H1 (cell line): ENCODE data around the gene ATP2C1. TPM values are rescaled to one million over a fixed set of nuclear protein-coding genes. Genes with fewer than 3 reads are reported as not detected.

Experiments
- CTCF ChIA-PET: fragments of 300-600 bp; sonication (Branson Sonifier 250); formaldehyde crosslinking; loops from one replicate; lab custom pipeline; 2021; ENCODE audit not compliant: partially characterized antibody; lab: Charles Lee
- POLR2A ChIA-PET: fragments of 300-600 bp; sonication (Branson Sonifier 250); formaldehyde crosslinking; loops from one replicate; lab custom pipeline; 2021; ENCODE audit warnings: inconsistent platforms; ENCODE audit not compliant: partially characterized antibody; lab: Charles Lee
- DNase-seq, 2 experiments: peaks; one replicate each; pipeline versions ENCODE4 v3.0.0 to v3.0.0-alpha.2; 2010 to 2022; ENCODE audit warnings: low spot score in 2 of 2, low read depth in 1 of 2, mixed read lengths in 1 of 2
- FAIRE-seq: peaks from 2 replicates; lab custom pipeline; 2011; peaks lifted over from hg19 to GRCh38; lab: Jason Lieb, UNC
- H2AFZ ChIP-seq: 2 replicates; pipeline ENCODE4 v1.8.1; 2012; ENCODE audit warnings: low read length, inconsistent platforms
- H2AK5ac ChIP-seq: 2 replicates; pipeline ENCODE4 v1.6.1; 2013; ENCODE audit warnings: low read depth, low read length
- H2BK120ac ChIP-seq: replicated peaks from 2 replicates; pipeline ENCODE3; 2013; ENCODE audit warnings: low read depth, low read length, inconsistent platforms
- H2BK12ac ChIP-seq: 2 replicates; pipeline ENCODE4 v1.6.1; 2013; ENCODE audit warnings: low read depth, low read length
- H2BK15ac ChIP-seq: 2 replicates; pipeline ENCODE4 v1.6.1; 2013; ENCODE audit warnings: low read length
- H2BK20ac ChIP-seq: 2 replicates; pipeline ENCODE4 v1.6.1; 2013; ENCODE audit warnings: low read length
- H2BK5ac ChIP-seq: 2 replicates; pipeline ENCODE4 v1.6.1; 2013; ENCODE audit warnings: low read depth, low read length
- H3K14ac ChIP-seq: 2 replicates; pipeline ENCODE4 v1.6.1; 2013; ENCODE audit warnings: inconsistent platforms; ENCODE audit not compliant: insufficient read length
- H3K18ac ChIP-seq: 2 replicates; pipeline ENCODE4 v1.6.1; 2013; ENCODE audit warnings: low read length; ENCODE audit errors: extremely low read depth
- H3K23ac ChIP-seq: 2 replicates; pipeline ENCODE4 v1.6.1; 2013; ENCODE audit warnings: inconsistent platforms; ENCODE audit not compliant: insufficient read length
- H3K23me2 ChIP-seq: 2 replicates; pipeline ENCODE4 v1.6.1; 2013; ENCODE audit warnings: low read depth, low read length
- H3K27ac ChIP-seq: 2 replicates; pipeline ENCODE4 v1.6.1; 2011; ENCODE audit warnings: low read depth, low read length, inconsistent platforms
- H3K27me3 ChIP-seq, 4 experiments: replicated peaks in 1 of 4; 1 replicate in 1 of 4; 2 replicates in 3 of 4; pipeline versions ENCODE4 v1.6.1 to v1.8.1; 2011 to 2013; ENCODE audit warnings: low read length in 3 of 4, mild to moderate bottlenecking in 3 of 4, inconsistent platforms in 2 of 4, mixed read lengths in 2 of 4, moderate library complexity in 1 of 4; ENCODE audit not compliant: control insufficient read depth in 3 of 4, insufficient read depth in 3 of 4; ENCODE audit errors: extremely low read depth in 1 of 4
- H3K36me3 ChIP-seq, 4 experiments: 2 replicates each; pipeline versions ENCODE4 v1.6.1 to v1.8.1; 2011 to 2013; ENCODE audit warnings: mild to moderate bottlenecking in 4 of 4, low read length in 3 of 4, moderate library complexity in 2 of 4, control low read depth in 1 of 4, inconsistent platforms in 1 of 4; ENCODE audit not compliant: insufficient read depth in 4 of 4, control insufficient read depth in 2 of 4
- H3K4ac ChIP-seq: replicated peaks from 2 replicates; pipeline ENCODE3; 2013; ENCODE audit warnings: low read length, low read depth, mixed read lengths, inconsistent platforms; ENCODE audit not compliant: insufficient read length
- H3K4me1 ChIP-seq, 4 experiments: replicated peaks in 1 of 4; 1 replicate in 1 of 4; 2 replicates in 3 of 4; pipeline versions ENCODE4 v1.6.1 to v1.8.1; 2011 to 2013; ENCODE audit warnings: low read length in 3 of 4, inconsistent platforms in 2 of 4, mixed read lengths in 1 of 4; ENCODE audit not compliant: insufficient read depth in 4 of 4, control insufficient read depth in 3 of 4
- H3K4me2 ChIP-seq, 2 experiments: 2 replicates each; pipeline versions ENCODE4 v1.6.1 to v1.8.1; 2011 to 2013; ENCODE audit warnings: low read depth in 2 of 2, low read length in 2 of 2, control low read depth in 1 of 2, inconsistent platforms in 1 of 2, mild to moderate bottlenecking in 1 of 2; ENCODE audit not compliant: insufficient read depth in 1 of 2
- H3K4me3 ChIP-seq, 4 experiments: fragments of 200-600, 300-600 bp in 1 of 4; sonication (generic), shearing (Covaris generic), sonication (Bioruptor Twin) in 1 of 4; 2 replicates each; pipeline versions ENCODE4 v1.5.1 to v1.8.1; 2011 to 2016; ENCODE audit warnings: low read length in 4 of 4, low read depth in 3 of 4, control low read depth in 2 of 4, inconsistent platforms in 2 of 4, mild to moderate bottlenecking in 2 of 4, mixed read lengths in 1 of 4, moderate library complexity in 1 of 4; ENCODE audit not compliant: insufficient read depth in 2 of 4; ENCODE audit errors: extremely low read depth in 1 of 4
- H3K56ac ChIP-seq: replicated peaks from 2 replicates; pipeline ENCODE3; 2013; ENCODE audit warnings: low read depth, mild to moderate bottlenecking, mixed read lengths, low read length, inconsistent platforms; ENCODE audit not compliant: insufficient read length
- H3K79me1 ChIP-seq: 2 replicates; pipeline ENCODE4 v1.6.1; 2013; ENCODE audit warnings: low read depth, low read length, control low read depth
- H3K79me2 ChIP-seq, 2 experiments: 2 replicates each; pipeline versions ENCODE4 v1.6.1 to v1.8.1; 2012 to 2013; ENCODE audit warnings: low read length in 2 of 2, mild to moderate bottlenecking in 2 of 2, inconsistent platforms in 1 of 2; ENCODE audit not compliant: insufficient read depth in 2 of 2, control insufficient read depth in 1 of 2
- H3K9ac ChIP-seq, 4 experiments: replicated peaks in 1 of 4; 1 replicate in 1 of 4; 2 replicates in 3 of 4; pipeline versions ENCODE4 v1.6.1 to v1.8.1; 2011 to 2013; ENCODE audit warnings: low read depth in 3 of 4, low read length in 3 of 4, control low read depth in 2 of 4, mild to moderate bottlenecking in 2 of 4, moderate library complexity in 2 of 4, inconsistent platforms in 1 of 4; ENCODE audit errors: extremely low read depth in 1 of 4
- H3K9me3 ChIP-seq, 2 experiments: 2 replicates each; pipeline versions ENCODE4 v1.6.1 to v1.8.1; 2012 to 2013; ENCODE audit warnings: mild to moderate bottlenecking in 2 of 2, moderate library complexity in 2 of 2, control low read depth in 1 of 2, inconsistent platforms in 1 of 2, low read depth in 1 of 2, low read length in 1 of 2, mixed read lengths in 1 of 2; ENCODE audit not compliant: insufficient read depth in 2 of 2
- H4K20me1 ChIP-seq, 2 experiments: replicated peaks in 1 of 2; 2 replicates each; pipeline versions ENCODE3 to v1.8.1; 2011 to 2013; ENCODE audit warnings: inconsistent platforms in 2 of 2, low read length in 2 of 2, mild to moderate bottlenecking in 1 of 2; ENCODE audit not compliant: insufficient read depth in 2 of 2, control insufficient read depth in 1 of 2
- H4K5ac ChIP-seq: 2 replicates; pipeline ENCODE4 v1.6.1; 2013; ENCODE audit warnings: low read length, low read depth, mixed read lengths, inconsistent platforms; ENCODE audit not compliant: insufficient read length
- H4K8ac ChIP-seq: 2 replicates; pipeline ENCODE4 v1.8.0; 2013; ENCODE audit warnings: mild to moderate bottlenecking, moderate library complexity, low read length, inconsistent platforms; ENCODE audit not compliant: insufficient read depth; ENCODE audit errors: extremely low read depth
- H4K91ac ChIP-seq: replicated peaks from 2 replicates; pipeline ENCODE3; 2013; ENCODE audit warnings: low read length, mixed read lengths, inconsistent platforms; ENCODE audit not compliant: insufficient read length
- ASH2L ChIP-seq: fragments of 200-600, 300-600 bp; sonication (generic); IDR thresholded peaks from one replicate; pipeline ENCODE4 v1.7.1; 2017; ENCODE audit warnings: low read length
- ATF2 ChIP-seq: IDR thresholded peaks from 2 replicates; pipeline ENCODE4 v1.6.1; 2012; ENCODE audit warnings: low read length, inconsistent platforms
- BACH1 ChIP-seq: IDR thresholded peaks from 2 replicates; pipeline ENCODE4 v1.6.1; 2012; ENCODE audit warnings: low read length, improper control_type of control experiment
- CBX5 ChIP-seq: fragments of 300-800, 300-1000 bp; sonication (generic); IDR thresholded peaks from 2 replicates; pipeline ENCODE4 v1.7.1; 2016; ENCODE audit warnings: antibody characterized with exemption, low read length, low read depth
- CHD2 ChIP-seq: IDR thresholded peaks from 2 replicates; pipeline ENCODE4 v1.6.1; 2012; ENCODE audit warnings: low read length, improper control_type of control experiment
- GABPA ChIP-seq: IDR thresholded peaks from 2 replicates; pipeline ENCODE4 v1.6.1; 2011; ENCODE audit warnings: mild to moderate bottlenecking, low read length, moderate library complexity, borderline replicate concordance; ENCODE audit not compliant: insufficient read depth
- HDAC6 ChIP-seq: IDR thresholded peaks from one replicate; pipeline ENCODE4 v1.7.1; 2012; ENCODE audit warnings: low read depth, mild to moderate bottlenecking, inconsistent platforms, low read length, moderate library complexity
- RXRA ChIP-seq: IDR thresholded peaks from 2 replicates; pipeline ENCODE4 v1.6.1; 2011; ENCODE audit warnings: low read depth, mild to moderate bottlenecking, low read length, moderate library complexity; ENCODE audit not compliant: insufficient read depth
- TAF1 ChIP-seq: IDR thresholded peaks from 2 replicates; pipeline ENCODE4 v1.6.1; 2011; ENCODE audit warnings: mild to moderate bottlenecking, low read depth, low read length
- TEAD4 ChIP-seq: IDR thresholded peaks from 2 replicates; pipeline ENCODE4 v1.6.1; 2012; ENCODE audit warnings: low read depth, low read length, inconsistent platforms, mixed read lengths
- YY1 ChIP-seq: IDR thresholded peaks from 2 replicates; pipeline ENCODE4 v1.6.1; 2011; ENCODE audit warnings: low read depth, mild to moderate bottlenecking, low read length
- WGBS, 2 experiments: shearing (Covaris generic) in 1 of 2; methylation state at CpG; one replicate each; pipeline versions ENCODE4 v1.1.6 to v1.1.7; 2013 to 2015; ENCODE audit warnings: low lambda C conversion rate in 2 of 2, mixed read lengths in 2 of 2, inconsistent platforms in 1 of 2, low coverage in 1 of 2, missing lambda C conversion rate in 1 of 2; ENCODE audit not compliant: insufficient replicate concordance in 2 of 2, insufficient coverage in 1 of 2, insufficient read length in 1 of 2; ENCODE audit errors: extremely low coverage in 1 of 2, missing lambda C conversion rate in 1 of 2; 5-methylcytosine and 5-hydroxymethylcytosine counted together
- polyA plus RNA-seq, 7 experiments: library from polyadenylated mRNA; depleted of rRNA in 3 of 7; stranded (reverse) in 5 of 7; unstranded in 2 of 7; fragments of >200 nt in 5 of 7; fragments of 200-250 nt in 2 of 7; gene quantifications; 1 replicate in 5 of 7; 2 replicates in 1 of 7; 4 replicates in 1 of 7; pipeline versions ENCODE4 v1.2.1 to v1.2.3, GENCODE V29; 2011 to 2013; ENCODE audit warnings: missing spikeins in 2 of 7, mixed read lengths in 2 of 7
- total RNA-seq: library from RNA; stranded (reverse); fragmentation: NEBNext Ultra II Directional; extraction: Animal tissue kit (Norgen Biotek cat#: 25700); gene quantifications from 2 replicates; pipeline ENCODE4 v1.2.1, GENCODE V29; 2021

ATP2C1 gene
- total and polyA plus RNA-seq, 2 of the 8 experiments (the other 6 are each of a cell fraction or from before 2014, with no cell fraction given) = 50.7 to 68.5 TPM

- Histone ChIP-seq H3K9ac (no peak overlapping the region), H3K18ac (no peak overlapping the region), H2BK20ac (no peak overlapping the region), H4K91ac (no peak overlapping the region), H3K9me3 (no peaks in the 10 kb centered on the region), H3K79me2 (no peaks in the 10 kb centered on the region), H4K8ac (no peak overlapping the region), H3K23me2 (no peaks in the 10 kb centered on the region; the same call in 1 of the 2 replicates), H4K20me1 (peaks cover 0 to 4% of the 10 kb centered on the region in 2 experiments), H3K4ac (no peak overlapping the region), H3K79me1 (0 out of 2 replicates have a peak, but pooled peaks cover 2% of the 10 kb centered on the region), H3K27me3 (no peaks in the 10 kb centered on the region), H2AFZ (no peak overlapping the region), H2BK15ac (no peak overlapping the region), H2BK12ac (no peak overlapping the region), H2BK5ac (no peak overlapping the region), H3K4me1 (peaks cover 0 to 3% (median 2%) of the 10 kb centered on the region in 4 experiments; a peak in 3 of 7 replicates), H3K36me3 (peaks cover 0 to 4% (median 2%) of the 10 kb centered on the region in 4 experiments; a peak in 5 of 8 replicates), H3K14ac (no peak overlapping the region), H3K4me2 (no peak overlapping the region), H3K23ac (no peak overlapping the region), H3K4me3 (no peak overlapping the region), H2BK120ac (no peak overlapping the region), H3K27ac (no peak overlapping the region), H4K5ac (no peak overlapping the region), H2AK5ac (no peak overlapping the region), H3K56ac (no peak overlapping the region)
- DNase-seq = no peak
- POLR2A ChIA-PET = no interaction called here
- WGBS, 2 experiments = 89% methylated on average over 2 of the region's 2 CpGs; no CpG with 5 or more reads in 1 of the 2 experiments
- CTCF ChIA-PET = interaction anchor here (1.0 to 1.1 kb wide), 3 partner anchors 215 to 698 kb away, joined by 3 read pairs; no protein-coding TSS in a partner anchor
- FAIRE-seq = no peak
- TF ChIP-seq ATF2 = no peak
- TF ChIP-seq CBX5 = no peak
- TF ChIP-seq TEAD4 = no peak
- no peak for TF ChIP-seq CHD2
- no peak for TF ChIP-seq TAF1
- no peak for TF ChIP-seq RXRA
- no peak for TF ChIP-seq YY1
- no peak for TF ChIP-seq ASH2L
- no peak for TF ChIP-seq HDAC6
- TF ChIP-seq BACH1 = no peak
- TF ChIP-seq GABPA = no peak
These were observed 80.3 kb downstream of the ATP2C1 start for GRCh38 chr3:130974201-130974600.
